Measurements from ENCODE around the gene AIP.

GRCh38 chr11:67524480-67524808 is 41.6 kb downstream of the AIP start:
- TF ChIP-seq CTCF (conservative IDR thresholded peaks at IDR 0.05 in 1 of 2, IDR thresholded peaks at IDR 0.05 in 1 of 2; ENCODE audit: low read depth in 1 of 2, low read length in 2 of 2) (no peak), EZH2 (IDR thresholded peaks at IDR 0.05; ENCODE audit: low read length, missing control alignments) (no peak)

Measured in fibroblast of lung (primary cell).